Fibroblast of skin of left quadriceps (primary cell): ENCODE results near the gene TSPAN31.

ENCODE experiments used
- DNase-seq, 2 experiments: peaks; one replicate each; pipeline ENCODE4 v3.0.0-alpha.2; 2013; ENCODE audit warnings: low read depth in 2 of 2

TSPAN31 gene

DNA sequence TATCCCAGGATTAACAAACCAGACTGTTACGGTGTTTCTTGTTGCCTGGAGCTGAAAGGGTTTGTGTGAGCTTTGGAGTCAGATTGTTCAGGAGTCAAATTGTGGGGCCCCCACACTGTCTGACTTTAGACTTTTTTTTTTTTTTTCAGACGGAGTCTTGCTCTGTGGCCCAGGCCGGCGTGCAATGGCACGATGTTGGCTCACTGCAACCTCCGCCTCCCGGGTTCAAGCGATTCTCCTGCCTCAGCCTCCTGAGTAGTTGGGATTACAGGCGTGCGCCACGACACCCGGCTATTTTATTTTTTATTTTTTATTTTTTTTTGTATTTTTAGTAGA lies 38.6 kb downstream of the TSPAN31 start:
- DNase-seq = no peak

- no peak for DNase-seq
These were observed 39.0 kb downstream of the TSPAN31 start for GRCh38 chr12:57783861-57784260.

DNA sequence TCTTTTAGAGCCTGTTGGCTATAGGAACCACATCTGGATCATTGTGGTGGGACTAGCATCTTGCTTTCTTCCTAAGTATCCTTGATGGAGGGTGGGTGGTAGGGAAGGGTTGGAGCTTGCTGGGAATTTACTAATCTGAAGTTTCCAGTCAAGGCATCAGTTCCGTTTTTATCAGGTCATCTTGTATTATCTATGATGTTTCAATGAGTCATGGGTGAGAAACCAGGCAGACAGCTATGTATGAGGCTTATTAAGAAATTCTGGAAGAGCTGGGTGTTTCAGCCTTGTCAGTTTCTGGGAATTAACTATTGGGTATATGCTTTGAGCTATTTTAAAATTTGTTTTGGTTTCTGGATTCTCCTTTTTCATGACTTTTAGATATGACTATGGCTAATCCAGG lies 49.1 kb downstream of the TSPAN31 start:
- peak; percentile 60 to 61 for DNase-seq

- no peak for DNase-seq
These were observed 50.5 kb downstream of the TSPAN31 start for GRCh38 chr12:57795354-57795753.

DNA sequence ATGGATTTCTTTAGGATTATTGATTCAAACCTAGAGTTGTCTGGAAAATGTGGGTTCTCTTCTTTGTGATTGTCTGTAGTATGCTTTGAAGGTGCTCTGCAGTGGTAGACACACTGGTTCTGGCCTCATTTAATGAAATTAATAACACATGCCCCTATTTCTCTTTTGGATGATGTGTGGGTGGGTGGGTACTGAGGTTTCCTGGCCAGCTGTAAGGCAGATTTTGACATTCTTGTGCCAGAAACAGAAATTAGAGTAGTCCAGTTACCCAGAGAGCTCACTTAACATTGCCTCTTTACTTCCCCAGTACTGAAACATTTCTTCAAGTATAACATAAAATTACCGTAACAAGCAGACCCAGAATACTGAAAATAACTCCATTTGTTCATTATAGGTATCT lies 52.2 kb downstream of the TSPAN31 start:
- no peak for DNase-seq

- no peak for DNase-seq
These were observed 53.1 kb downstream of the TSPAN31 start for GRCh38 chr12:57797933-57798332.
